Caco-2 (cell line): Measurements from ENCODE around the gene C1R. TPM values are rescaled to one million over a fixed set of nuclear protein-coding genes. Genes with fewer than 3 reads are reported as not detected.

ENCODE experiments used
- BruUV-seq: library from RNA; stranded (reverse); fragments of 400-500 nt; replicated peaks from 2 replicates; lab custom pipeline; 2021; lab: Mats Ljungman, UMichigan
- CTCF ChIA-PET: fragments of 300-600 bp; sonication (Branson Sonifier 250); formaldehyde crosslinking; loops from one replicate; lab custom pipeline; 2022; ENCODE audit warnings: antibody characterized with exemption; lab: Charles Lee
- POLR2A ChIA-PET: fragments of 300-600 bp; sonication (Branson Sonifier 250); formaldehyde crosslinking; loops from one replicate; lab custom pipeline; 2022; ENCODE audit warnings: antibody characterized with exemption; lab: Charles Lee
- DNase-seq, 2 experiments: peaks; one replicate each; pipeline versions ENCODE4 v3.0.0 to v3.0.0-alpha.2; 2020 to 2022
- H3K27me3 ChIP-seq: replicated peaks from 2 replicates; pipeline ENCODE4 v1.6.0; 2011; ENCODE audit warnings: low read length; ENCODE audit not compliant: control insufficient read depth, insufficient read depth
- H3K36me3 ChIP-seq: 2 replicates; pipeline ENCODE4 v1.5.1; 2011; ENCODE audit warnings: low read length; ENCODE audit not compliant: control insufficient read depth, insufficient read depth
- H3K4me1 ChIP-seq: fragments of 250-450 bp; sonication (Bioruptor Pico); 2 replicates; pipeline ENCODE4 v1.5.1; 2020; ENCODE audit warnings: mild to moderate bottlenecking
- H3K4me3 ChIP-seq: 2 replicates; pipeline ENCODE4 v1.5.1; 2011; ENCODE audit warnings: low read depth, mild to moderate bottlenecking, control low read depth, low read length
- H3K9me3 ChIP-seq: fragments of 250-450 bp; sonication (Bioruptor Pico); 2 replicates; pipeline ENCODE4 v1.5.1; 2020; ENCODE audit warnings: mild to moderate bottlenecking, moderate library complexity
- H3K27ac Mint-ChIP-seq: one replicate; pipeline ENCODE4 v1.8.0; 2022; ENCODE audit warnings: mixed read lengths; ENCODE audit not compliant: unreplicated experiment
- H3K27me3 Mint-ChIP-seq: one replicate; pipeline ENCODE4 v1.8.0; 2022; ENCODE audit warnings: mixed read lengths; ENCODE audit not compliant: insufficient read depth, unreplicated experiment
- H3K36me3 Mint-ChIP-seq: one replicate; pipeline ENCODE4 v1.8.0; 2022; ENCODE audit warnings: mild to moderate bottlenecking, mixed read lengths; ENCODE audit not compliant: insufficient read depth, unreplicated experiment
- H3K4me1 Mint-ChIP-seq: one replicate; pipeline ENCODE4 v1.8.0; 2022; ENCODE audit warnings: low read depth, mixed read lengths; ENCODE audit not compliant: unreplicated experiment
- H3K4me3 Mint-ChIP-seq: one replicate; pipeline ENCODE4 v1.8.0; 2022; ENCODE audit warnings: mild to moderate bottlenecking, moderate library complexity, mixed read lengths; ENCODE audit not compliant: unreplicated experiment
- H3K9me3 Mint-ChIP-seq: one replicate; pipeline ENCODE4 v1.8.0; 2022; ENCODE audit warnings: mixed read lengths; ENCODE audit not compliant: unreplicated experiment
- CTCF ChIP-seq, 2 experiments: fragments of 200-600 bp in 1 of 2; IDR thresholded peaks; 1 replicate in 1 of 2; 2 replicates in 1 of 2; pipeline versions ENCODE4 v1.5.1 to v1.8.0; 2011 to 2022; ENCODE audit warnings: antibody characterized with exemption in 1 of 2, control low read depth in 1 of 2, inconsistent platforms in 1 of 2, low read depth in 1 of 2, low read length in 1 of 2, mild to moderate bottlenecking in 1 of 2, moderate library complexity in 1 of 2; ENCODE audit not compliant: insufficient read depth in 1 of 2, severe bottlenecking in 1 of 2, unreplicated experiment in 1 of 2
- intact Hi-C: fragments of 100-400 bp; cut with micrococcal nuclease; formaldehyde crosslinking; loops from one replicate; pipeline ENCODE4 v1.10.0; 2022; ENCODE audit not compliant: unreplicated experiment
- total RNA-seq: library from RNA; stranded (reverse); gene quantifications from 2 replicates; pipeline ENCODE4 v1.2.3, GENCODE V29; 2022

C1R gene
- total RNA-seq, 1 experiment from 2014 or later, result 3.9 TPM

GRCh38 chr12:7068994-7069346 lies 23.3 kb downstream of the C1R start:
- TF ChIP-seq CTCF (IDR thresholded peaks at IDR 0.05; ENCODE audit: insufficient read depth in 1 of 2, low read depth in 1 of 2, low read length in 1 of 2, severe bottlenecking in 1 of 2, unreplicated experiment in 1 of 2), result no peak
- no peaks in the 10 kb centered on the region for H3K36me3 Mint-ChIP-seq
- ChIA-PET POLR2A (interaction anchor here (0.5 to 0.8 kb wide), 3 partner anchors 11 to 771 kb away, joined by 3 read pairs; no protein-coding TSS in a partner anchor), CTCF (interaction anchor here (0.9 to 1.4 kb wide), 2 partner anchors 40 to 107 kb away, joined by 3 to 6 read pairs; partner anchors contain the start of gene C1RL)
- Histone ChIP-seq H3K9me3 (no peaks in the 10 kb centered on the region), H3K36me3 (no peaks in the 10 kb centered on the region), H3K4me1 (peaks cover 10% of the 10 kb centered on the region; the same call in 1 of the 2 replicates), H3K4me3 (no peak overlapping the region), H3K27me3 (no peaks in the 10 kb centered on the region)
- no peak overlapping the region for H3K4me3 Mint-ChIP-seq
- H3K27me3 Mint-ChIP-seq, result no peaks in the 10 kb centered on the region
- H3K9me3 Mint-ChIP-seq, result no peaks in the 10 kb centered on the region
- H3K4me1 Mint-ChIP-seq, result peaks cover 16% of the 10 kb centered on the region
- H3K27ac Mint-ChIP-seq, result no peak overlapping the region
- no TSS peak for BruUV-seq
- no peak for DNase-seq
- intact Hi-C loops, result no loop called here

GRCh38 chr12:7068240-7068993 lies 23.8 kb downstream of the C1R start:
- no peak for DNase-seq
- Histone ChIP-seq H3K36me3 (no peaks in the 10 kb centered on the region), H3K4me3 (no peak overlapping the region), H3K4me1 (peaks cover 10% of the 10 kb centered on the region; the same call in 1 of the 2 replicates), H3K27me3 (no peaks in the 10 kb centered on the region), H3K9me3 (no peaks in the 10 kb centered on the region)
- no TSS peak for BruUV-seq
- H3K27ac Mint-ChIP-seq, result no peak overlapping the region
- no peaks in the 10 kb centered on the region for H3K36me3 Mint-ChIP-seq
- H3K4me1 Mint-ChIP-seq, result peaks cover 16% of the 10 kb centered on the region
- H3K27me3 Mint-ChIP-seq, result no peaks in the 10 kb centered on the region
- CTCF ChIA-PET, result interaction anchor here (0.8 to 1.4 kb wide), 3 partner anchors 40 to 122 kb away, joined by 3 to 6 read pairs (median 3); partner anchors contain the start of gene C1RL
- POLR2A ChIA-PET, result interaction anchor here (0.6 to 0.8 kb wide), 2 partner anchors 12 to 39 kb away, joined by 3 read pairs; no protein-coding TSS in a partner anchor
- TF ChIP-seq CTCF (IDR thresholded peaks at IDR 0.05; ENCODE audit: insufficient read depth in 1 of 2, low read depth in 1 of 2, low read length in 1 of 2, severe bottlenecking in 1 of 2, unreplicated experiment in 1 of 2), result no peak
- no peak overlapping the region for H3K4me3 Mint-ChIP-seq
- intact Hi-C loops, result no loop called here
- no peaks in the 10 kb centered on the region for H3K9me3 Mint-ChIP-seq

GRCh38 chr12:7067096-7067495 lies 25.1 kb downstream of the C1R start:
- no peak overlapping the region for H3K4me3 Mint-ChIP-seq
- TF ChIP-seq CTCF (IDR thresholded peaks at IDR 0.05; ENCODE audit: insufficient read depth in 1 of 2, low read depth in 1 of 2, low read length in 1 of 2, severe bottlenecking in 1 of 2, unreplicated experiment in 1 of 2), result no peak
- no peak for DNase-seq
- no peaks in the 10 kb centered on the region for H3K36me3 ChIP-seq
- no TSS peak for BruUV-seq
- no peaks in the 10 kb centered on the region for H3K36me3 Mint-ChIP-seq
- no peaks in the 10 kb centered on the region for H3K27me3 Mint-ChIP-seq
- no peaks in the 10 kb centered on the region for H3K9me3 Mint-ChIP-seq
- H3K27me3 ChIP-seq, result no peaks in the 10 kb centered on the region
- no peak overlapping the region for H3K4me3 ChIP-seq
- ChIA-PET CTCF (no interaction called here), POLR2A (no interaction called here)
- no peaks in the 10 kb centered on the region for H3K9me3 ChIP-seq
- H3K4me1 Mint-ChIP-seq, result peaks cover 15% of the 10 kb centered on the region
- intact Hi-C loops, result no loop called here
- peaks cover 8% of the 10 kb centered on the region; the same call in 1 of the 2 replicates for H3K4me1 ChIP-seq
- no peak overlapping the region for H3K27ac Mint-ChIP-seq
